ENCODE data around the gene CCDC138. TPM values are rescaled to one million over a fixed set of nuclear protein-coding genes. Genes with fewer than 3 reads are reported as not detected.

The CCDC138 gene
- total and polyA plus RNA-seq, 4 donors, result 1.8 to 18.3 (median 5.4) TPM

DNA sequence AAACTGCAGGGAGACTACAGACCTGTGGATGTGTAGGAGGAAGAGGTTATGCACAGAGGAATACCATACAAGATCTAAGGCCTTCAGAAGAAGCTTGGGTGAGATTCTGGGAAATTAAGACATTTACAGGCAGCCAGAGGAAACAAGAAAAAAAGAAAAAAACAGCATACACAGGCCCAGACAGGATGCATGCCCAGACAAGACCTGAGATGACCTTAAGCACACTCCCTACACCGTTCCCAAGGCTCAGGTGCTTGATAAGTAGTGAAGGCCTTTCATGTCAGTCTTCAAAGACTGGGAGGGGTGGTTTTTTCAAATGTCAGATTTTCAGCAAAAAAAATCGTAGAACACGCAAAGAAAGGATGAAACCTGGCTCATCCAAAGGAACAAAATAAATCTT, 83.0 kb downstream of the CCDC138 start:
- TF ChIP-seq, protein P1, sequence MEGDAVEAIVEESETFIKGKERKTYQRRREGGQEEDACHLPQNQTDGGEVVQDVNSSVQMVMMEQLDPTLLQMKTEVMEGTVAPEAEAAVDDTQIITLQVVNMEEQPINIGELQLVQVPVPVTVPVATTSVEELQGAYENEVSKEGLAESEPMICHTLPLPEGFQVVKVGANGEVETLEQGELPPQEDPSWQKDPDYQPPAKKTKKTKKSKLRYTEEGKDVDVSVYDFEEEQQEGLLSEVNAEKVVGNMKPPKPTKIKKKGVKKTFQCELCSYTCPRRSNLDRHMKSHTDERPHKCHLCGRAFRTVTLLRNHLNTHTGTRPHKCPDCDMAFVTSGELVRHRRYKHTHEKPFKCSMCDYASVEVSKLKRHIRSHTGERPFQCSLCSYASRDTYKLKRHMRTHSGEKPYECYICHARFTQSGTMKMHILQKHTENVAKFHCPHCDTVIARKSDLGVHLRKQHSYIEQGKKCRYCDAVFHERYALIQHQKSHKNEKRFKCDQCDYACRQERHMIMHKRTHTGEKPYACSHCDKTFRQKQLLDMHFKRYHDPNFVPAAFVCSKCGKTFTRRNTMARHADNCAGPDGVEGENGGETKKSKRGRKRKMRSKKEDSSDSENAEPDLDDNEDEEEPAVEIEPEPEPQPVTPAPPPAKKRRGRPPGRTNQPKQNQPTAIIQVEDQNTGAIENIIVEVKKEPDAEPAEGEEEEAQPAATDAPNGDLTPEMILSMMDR (IDR thresholded peaks at IDR 0.05; ENCODE audit: control extremely low read depth, extremely low read depth), result no peak
- Histone ChIP-seq H3K4me3 (no peak overlapping the region), H3K36me3 (ENCODE audit: control insufficient read depth in 4 of 4, insufficient read depth in 4 of 4, low read length in 4 of 4) (peaks cover 0 to 12% (median 0%) of the 10 kb centered on the region in 4 donors), H3K4me1 (ENCODE audit: control insufficient read depth in 5 of 5, insufficient read depth in 5 of 5, low read length in 5 of 5) (no peaks in the 10 kb centered on the region), H3K27ac (ENCODE audit: low read depth in 1 of 2, low read length in 1 of 2) (no peak overlapping the region), H3K9ac (ENCODE audit: insufficient read depth in 1 of 2, low read length in 2 of 2) (no peak overlapping the region), H3K9me3 (ENCODE audit: control insufficient read depth in 4 of 4, insufficient read depth in 3 of 4, low read length in 3 of 4) (peaks cover 0 to 16% (median 6%) of the 10 kb centered on the region in 4 donors), H3K27me3 (ENCODE audit: control insufficient read depth in 3 of 3, insufficient read depth in 3 of 3, low read length in 2 of 3) (no peaks in the 10 kb centered on the region)
- ATAC-seq (ENCODE audit: insufficient read depth, low FRiP score) (no peak), DNase-seq (no peak)
- 95 to 97% methylated on average over 3 of the region's 3 CpGs for WGBS, 2 donors

- no peak for DNase-seq
- Histone ChIP-seq H3K27ac (ENCODE audit: low read depth in 1 of 2, low read length in 1 of 2) (no peak overlapping the region), H3K36me3 (ENCODE audit: control insufficient read depth in 4 of 4, insufficient read depth in 4 of 4, low read length in 4 of 4) (peaks cover 0 to 12% (median 0%) of the 10 kb centered on the region in 4 donors), H3K9me3 (ENCODE audit: control insufficient read depth in 4 of 4, insufficient read depth in 3 of 4, low read length in 3 of 4) (peaks cover 0 to 16% (median 6%) of the 10 kb centered on the region in 4 donors), H3K4me3 (no peak overlapping the region), H3K4me1 (ENCODE audit: control insufficient read depth in 5 of 5, insufficient read depth in 5 of 5, low read length in 5 of 5) (no peaks in the 10 kb centered on the region), H3K9ac (ENCODE audit: insufficient read depth in 1 of 2, low read length in 2 of 2) (no peak overlapping the region), H3K27me3 (ENCODE audit: control insufficient read depth in 3 of 3, insufficient read depth in 3 of 3, low read length in 2 of 3) (no peaks in the 10 kb centered on the region)
- TF ChIP-seq, protein P1 (IDR thresholded peaks at IDR 0.05; ENCODE audit: control extremely low read depth, extremely low read depth), result no peak
- ATAC-seq (ENCODE audit: insufficient read depth, low FRiP score), result no peak
- WGBS, 2 donors, result 98% methylated on average over 5 of the region's 5 CpGs
Measured at GRCh38 chr2:108870069-108870644, 83.6 kb downstream of the CCDC138 start.

- TF ChIP-seq, protein P1 (IDR thresholded peaks at IDR 0.05; ENCODE audit: control extremely low read depth, extremely low read depth), result no peak
- DNase-seq, result no peak
- ATAC-seq (ENCODE audit: insufficient read depth, low FRiP score), result no peak
Measured at GRCh38 chr2:108877506-108877905, 90.9 kb downstream of the CCDC138 start.

DNA sequence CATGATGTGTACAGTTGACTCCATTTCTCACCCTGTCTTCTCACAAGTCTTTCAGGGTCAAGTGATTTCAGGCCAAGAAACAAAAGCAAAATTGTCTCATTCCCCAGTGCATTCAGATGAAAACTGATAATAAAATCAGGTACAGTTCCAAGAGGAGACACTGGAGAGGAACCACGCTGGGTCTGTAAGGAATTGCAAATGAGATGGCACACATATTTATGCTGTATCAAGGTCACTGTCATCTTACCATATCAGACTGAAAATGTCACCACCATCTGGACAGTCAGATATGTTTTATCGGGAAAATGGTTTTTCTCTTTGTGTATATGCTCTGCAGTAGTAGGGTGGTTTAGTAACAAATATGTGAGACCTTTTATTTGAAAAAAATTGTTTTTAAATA, 91.7 kb downstream of the CCDC138 start:
- TF ChIP-seq, protein P1 (IDR thresholded peaks at IDR 0.05; ENCODE audit: control extremely low read depth, extremely low read depth), result no peak
- H3K9me3 ChIP-seq (ENCODE audit: control insufficient read depth in 4 of 4, insufficient read depth in 3 of 4, low read length in 3 of 4), result peaks cover 0 to 11% (median 3%) of the 10 kb centered on the region in 4 donors
- H3K9ac ChIP-seq (ENCODE audit: insufficient read depth in 1 of 2, low read length in 2 of 2), result no peak overlapping the region
- no peaks in the 10 kb centered on the region for H3K4me1 ChIP-seq (ENCODE audit: control insufficient read depth in 5 of 5, insufficient read depth in 5 of 5, low read length in 5 of 5)
- WGBS, 2 donors, result 49 to 76% methylated on average over 2 of the region's 2 CpGs
- peaks cover 0 to 3% (median 0%) of the 10 kb centered on the region in 4 donors for H3K36me3 ChIP-seq (ENCODE audit: control insufficient read depth in 4 of 4, insufficient read depth in 4 of 4, low read length in 4 of 4)
- no peaks in the 10 kb centered on the region for H3K27me3 ChIP-seq (ENCODE audit: control insufficient read depth in 3 of 3, insufficient read depth in 3 of 3, low read length in 2 of 3)
- H3K4me3 ChIP-seq, result no peak overlapping the region
- H3K27ac ChIP-seq (ENCODE audit: low read depth in 1 of 2, low read length in 1 of 2), result no peak overlapping the region
- DNase-seq, result no peak
- no peak for ATAC-seq (ENCODE audit: insufficient read depth, low FRiP score)

More at GRCh38 chr2:108877506-108877905, 90.9 kb downstream of the CCDC138 start:
- Histone ChIP-seq H3K4me1 (ENCODE audit: control insufficient read depth in 5 of 5, insufficient read depth in 5 of 5, low read length in 5 of 5) (no peaks in the 10 kb centered on the region), H3K9ac (ENCODE audit: insufficient read depth in 1 of 2, low read length in 2 of 2) (no peak overlapping the region), H3K36me3 (ENCODE audit: control insufficient read depth in 4 of 4, insufficient read depth in 4 of 4, low read length in 4 of 4) (peaks cover 0 to 3% (median 0%) of the 10 kb centered on the region in 4 donors), H3K27ac (ENCODE audit: low read depth in 1 of 2, low read length in 1 of 2) (no peak overlapping the region), H3K27me3 (ENCODE audit: control insufficient read depth in 3 of 3, insufficient read depth in 3 of 3, low read length in 2 of 3) (no peaks in the 10 kb centered on the region), H3K4me3 (no peak overlapping the region), H3K9me3 (ENCODE audit: control insufficient read depth in 4 of 4, insufficient read depth in 3 of 4, low read length in 3 of 4) (peaks cover 0 to 11% (median 3%) of the 10 kb centered on the region in 4 donors)
- 98 to 100% methylated on average over 2 of the region's 2 CpGs for WGBS, 2 donors
